Measurements from ENCODE around the gene TM7SF3. TPM values are rescaled to one million over a fixed set of nuclear protein-coding genes. Genes with fewer than 3 reads are reported as not detected.

TM7SF3 gene
- total RNA-seq, 8 experiments from 2014 or later = 26.4 to 70.4 (median 39.6) TPM

DNA sequence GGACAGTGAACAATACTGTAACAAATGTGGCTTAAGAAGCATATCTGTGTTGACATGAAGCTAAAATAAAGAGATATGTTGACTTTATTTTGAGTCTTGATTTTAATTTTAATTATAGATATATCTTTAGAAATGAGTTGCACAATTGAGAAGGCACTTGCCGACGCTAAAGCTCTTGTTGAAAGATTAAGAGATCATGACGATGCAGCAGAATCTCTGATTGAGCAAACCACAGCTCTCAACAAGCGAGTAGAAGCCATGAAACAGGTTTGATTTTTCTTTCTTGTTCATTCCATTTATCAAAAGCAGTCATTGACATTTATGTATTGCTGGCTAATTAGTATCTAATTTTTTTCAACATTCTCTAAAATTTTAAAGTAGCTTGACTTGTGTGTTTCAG lies 60.2 kb downstream of the TM7SF3 start:
- in situ Hi-C loops (cut with MboI; ENCODE audit: low pct_unique_long_range_greater_than_20kb in 2 of 9, low sequenced_read_pairs in 9 of 9, unreplicated experiment in 9 of 9) = no loop called here
- 72 to 100% (median 96%) methylated on average over 1 to 4 of the region's 4 CpGs for WGBS, 10 experiments
- no peak for ATAC-seq (replicated peaks in 6 of 8)

DNA sequence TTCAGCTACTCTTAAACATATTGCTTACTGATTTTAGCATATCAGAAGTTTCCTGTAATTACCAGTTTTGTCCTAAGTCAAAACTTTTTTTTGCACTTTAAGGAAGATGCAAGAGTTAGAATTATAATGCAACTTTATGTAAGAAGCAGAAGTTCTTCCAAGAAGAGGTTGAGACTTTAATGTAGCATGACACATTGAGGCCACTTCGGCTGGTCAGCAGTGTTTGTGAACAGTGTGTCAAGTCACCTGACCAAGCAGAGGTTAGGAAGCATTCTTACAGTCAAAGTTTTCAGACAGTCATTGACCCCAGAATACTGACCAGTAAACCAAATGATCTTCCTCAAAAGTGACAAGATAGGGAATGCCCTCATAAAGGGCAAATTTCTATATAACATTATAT lies 60.7 kb downstream of the TM7SF3 start:
- peak in 2 of 8 experiments; percentile 53 to 74 for ATAC-seq (replicated peaks in 6 of 8)
- Histone ChIP-seq H3K27ac (no peak overlapping the region), H3K4me1 (replicated peaks in 1 of 2) (no peaks in the 10 kb centered on the region), H3K4me3 (no peak overlapping the region)
- 57 to 100% (median 88%) methylated on average over 1 of the region's 1 CpG; no CpG with 5 or more reads in 3 of the 10 experiments for WGBS, 10 experiments
- in situ Hi-C loops (cut with MboI; ENCODE audit: low pct_unique_long_range_greater_than_20kb in 2 of 9, low sequenced_read_pairs in 9 of 9, unreplicated experiment in 9 of 9) = no loop called here

More for the DNA sequence above, 60.2 kb downstream of the TM7SF3 start:
- Histone ChIP-seq H3K4me3 (no peak overlapping the region), H3K27ac (no peak overlapping the region), H3K4me1 (replicated peaks in 1 of 2) (no peaks in the 10 kb centered on the region)

DNA sequence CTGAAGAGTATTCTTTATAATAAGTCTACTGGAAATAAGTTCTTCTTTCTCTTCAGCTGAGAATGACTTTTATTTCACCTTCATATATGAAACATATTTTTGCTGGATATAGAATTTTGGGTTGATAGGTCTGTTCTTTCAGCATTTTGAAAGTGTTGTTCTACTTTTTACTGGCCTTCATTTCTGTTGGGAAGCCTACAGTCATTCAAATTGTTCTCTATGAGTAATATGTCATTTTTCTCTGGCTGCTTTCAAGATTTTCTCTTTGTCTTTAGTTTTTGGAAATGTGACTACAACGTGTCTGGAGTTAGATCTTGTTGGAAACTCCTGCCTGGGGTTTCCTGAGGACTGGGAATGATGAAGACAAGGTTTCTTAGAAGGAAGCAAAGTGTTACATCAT lies 65.9 kb downstream of the TM7SF3 start:
- WGBS, 10 experiments = 86 to 100% (median 96%) methylated on average over 1 of the region's 1 CpG; no CpG with 5 or more reads in 2 of the 10 experiments
- Histone ChIP-seq H3K4me3 (no peak overlapping the region), H3K4me1 (replicated peaks in 1 of 2) (no peaks in the 10 kb centered on the region), H3K27ac (no peak overlapping the region)
- ATAC-seq (replicated peaks in 6 of 8) = no peak
- in situ Hi-C loops (cut with MboI; ENCODE audit: low pct_unique_long_range_greater_than_20kb in 2 of 9, low sequenced_read_pairs in 9 of 9, unreplicated experiment in 9 of 9) = no loop called here

DNA sequence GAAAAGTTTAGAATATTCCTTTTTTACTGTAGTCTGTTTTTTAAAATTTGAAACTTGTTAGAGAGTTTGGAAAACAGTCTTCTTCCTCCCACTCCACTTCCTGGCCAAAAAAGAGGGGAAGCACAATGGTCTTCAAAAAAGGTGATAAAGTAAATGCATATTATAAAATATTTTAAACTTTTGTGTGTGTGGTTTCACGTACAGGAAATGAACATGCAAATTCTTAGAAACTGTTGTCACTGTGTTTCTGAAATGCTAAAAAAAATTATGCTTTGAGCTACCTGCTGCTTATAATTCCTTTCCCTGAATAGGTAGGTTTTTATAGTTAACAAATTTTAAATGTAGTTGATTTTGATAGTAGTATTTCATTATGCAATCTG lies 73.0 kb downstream of the TM7SF3 start:
- Histone ChIP-seq H3K27ac (no peak overlapping the region), H3K4me1 (replicated peaks in 1 of 2) (peaks cover 4 to 9% of the 10 kb centered on the region in 2 donors), H3K4me3 (no peak overlapping the region)
- ATAC-seq (replicated peaks in 6 of 8) = no peak
- 0 to 100% (median 82%) methylated on average over 1 of the region's 1 CpG; no CpG with 5 or more reads in 1 of the 10 experiments for WGBS, 10 experiments
- in situ Hi-C loops (cut with MboI; ENCODE audit: low pct_unique_long_range_greater_than_20kb in 2 of 9, low sequenced_read_pairs in 9 of 9, unreplicated experiment in 9 of 9) = no loop called here

DNA sequence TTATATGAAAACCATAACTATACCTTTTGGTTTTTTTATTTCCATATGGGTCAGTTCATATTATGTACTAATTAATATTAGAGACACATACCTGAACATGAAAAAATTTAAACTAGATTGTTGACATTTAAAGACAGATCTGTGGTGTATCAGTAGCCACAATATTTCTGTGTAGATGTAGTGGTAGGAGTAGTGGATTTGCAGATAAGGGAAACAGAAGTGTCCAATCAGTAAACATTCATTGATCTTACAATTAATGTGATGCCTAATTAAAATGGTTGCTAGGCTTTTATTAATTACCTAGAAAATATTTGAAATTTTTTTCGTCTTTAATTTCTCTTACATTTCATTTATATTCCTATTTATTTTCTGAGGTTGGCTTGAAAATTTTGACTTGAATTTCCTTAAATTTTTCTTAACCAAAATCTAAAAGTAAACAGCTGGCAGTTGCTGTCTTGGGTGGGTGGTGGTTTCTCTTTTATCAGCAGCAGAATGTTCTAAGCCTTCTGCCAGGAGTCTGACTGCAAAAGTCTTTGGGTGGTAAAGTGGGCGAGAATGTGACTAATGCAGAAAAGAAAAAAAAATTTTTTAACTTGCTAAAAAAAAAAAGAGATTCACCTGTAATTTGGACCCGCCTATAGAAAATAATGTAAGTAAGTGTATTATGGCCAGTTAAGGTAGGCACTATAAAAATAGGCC lies 73.5 kb downstream of the TM7SF3 start:
- Histone ChIP-seq H3K4me1 (replicated peaks in 1 of 2) (peaks cover 6 to 13% of the 10 kb centered on the region in 2 donors), H3K27ac (no peak overlapping the region), H3K4me3 (no peak overlapping the region)
- in situ Hi-C loops (cut with MboI; ENCODE audit: low pct_unique_long_range_greater_than_20kb in 2 of 9, low sequenced_read_pairs in 9 of 9, unreplicated experiment in 9 of 9) = no loop called here
- 46 to 100% (median 89%) methylated on average over 2 to 3 of the region's 3 CpGs; no CpG with 5 or more reads in 1 of the 10 experiments for WGBS, 10 experiments
- no peak for ATAC-seq (replicated peaks in 6 of 8)

DNA sequence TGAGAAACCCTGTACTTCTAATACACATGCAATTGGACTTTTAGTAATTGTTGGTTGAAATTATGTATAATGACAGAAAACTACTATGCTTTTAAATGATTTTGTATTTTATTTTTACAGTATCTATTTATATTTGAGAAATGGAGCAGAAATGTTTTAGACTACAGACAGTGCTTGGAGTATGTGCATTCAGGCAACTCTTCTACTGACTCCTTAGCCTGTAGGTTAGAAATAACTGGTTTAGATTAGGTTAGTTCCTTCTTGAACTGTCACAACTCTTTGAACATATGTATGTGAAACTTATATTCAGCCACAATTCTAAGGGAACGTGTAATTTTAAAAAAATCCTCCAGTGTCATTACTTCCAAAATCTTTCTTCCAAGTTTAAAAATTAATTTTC lies 74.2 kb downstream of the TM7SF3 start:
- Histone ChIP-seq H3K27ac (no peak overlapping the region), H3K4me1 (replicated peaks in 1 of 2) (peaks cover 6 to 13% of the 10 kb centered on the region in 2 donors), H3K4me3 (peak overlapping the region; percentile 55 to 83 (median 74))
- WGBS, 10 experiments = 0 to 71% (median 13%) methylated on average over 1 of the region's 1 CpG; no CpG with 5 or more reads in 1 of the 10 experiments
- ATAC-seq (replicated peaks in 6 of 8) = no peak
- in situ Hi-C loops (cut with MboI; ENCODE audit: low pct_unique_long_range_greater_than_20kb in 2 of 9, low sequenced_read_pairs in 9 of 9, unreplicated experiment in 9 of 9) = no loop called here

DNA sequence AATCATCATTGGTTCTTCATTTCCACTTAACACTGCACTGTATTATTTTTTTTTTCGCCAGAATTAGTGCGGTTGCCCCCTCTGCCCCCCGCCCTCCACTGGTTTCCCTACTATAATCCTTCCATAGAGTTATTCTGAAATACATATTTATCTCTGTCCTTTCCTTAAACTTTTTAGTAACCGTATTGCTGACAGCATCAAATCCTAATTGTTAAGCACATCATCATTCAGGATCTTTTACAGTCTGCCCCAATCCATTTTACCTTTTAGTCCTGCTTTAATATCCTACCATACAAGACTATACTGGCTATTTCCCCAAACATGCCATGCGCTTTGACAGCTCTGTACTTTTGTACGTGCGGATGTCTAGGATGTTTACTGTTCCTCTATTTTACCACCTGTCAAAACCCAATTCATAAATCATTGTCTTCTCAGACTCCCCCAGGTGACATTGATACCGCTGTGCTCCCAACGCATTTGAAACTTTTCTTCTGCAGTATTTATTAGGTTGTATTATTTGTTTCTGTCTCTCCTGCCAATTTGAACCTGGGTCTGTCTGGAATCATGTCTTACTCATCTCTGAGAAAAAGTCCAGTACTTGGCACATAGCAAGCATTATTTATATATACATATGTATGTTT lies 74.9 kb downstream of the TM7SF3 start:
- peak overlapping the region; percentile 55 to 83 (median 74) for H3K4me3 ChIP-seq
- ATAC-seq (replicated peaks in 6 of 8) = no peak
- in situ Hi-C loops (cut with MboI; ENCODE audit: low pct_unique_long_range_greater_than_20kb in 2 of 9, low sequenced_read_pairs in 9 of 9, unreplicated experiment in 9 of 9) = no loop called here
- peaks cover 6 to 13% of the 10 kb centered on the region in 2 donors for H3K4me1 ChIP-seq (replicated peaks in 1 of 2)
- WGBS, 10 experiments = 0 to 26% (median 10%) methylated on average over 4 to 9 of the region's 9 CpGs
- peak overlapping the region in 1 of 2 donors; percentile 98 for H3K27ac ChIP-seq

DNA sequence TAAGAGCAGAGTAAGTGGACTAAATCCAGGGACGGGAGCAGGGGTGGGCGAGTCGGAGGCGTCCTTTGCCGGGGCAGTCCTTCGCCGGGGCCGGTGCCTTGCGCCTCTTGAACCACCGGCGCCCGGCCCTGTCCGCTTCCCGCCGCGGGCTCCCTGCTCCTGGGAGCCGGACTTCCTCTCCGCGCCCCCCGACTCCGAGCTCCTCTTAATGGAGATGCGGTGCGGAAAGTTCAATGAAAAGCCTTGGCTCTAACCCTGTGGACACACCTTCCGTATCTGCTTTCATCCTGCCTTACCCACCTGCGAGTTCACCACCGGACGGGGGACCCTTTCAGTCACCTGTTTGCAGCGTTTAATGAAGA lies 75.5 kb downstream of the TM7SF3 start:
- WGBS, 10 experiments = 0% methylated on average over 1 to 6 of the region's 28 CpGs; no CpG with 5 or more reads in 4 of the 10 experiments
- peak; percentile 17 to 42 (median 34) for ATAC-seq (replicated peaks in 6 of 8)
- H3K27ac ChIP-seq = peak overlapping the region; percentile 98 to 99
- H3K4me1 ChIP-seq (replicated peaks in 1 of 2) = peaks cover 6 to 13% of the 10 kb centered on the region in 2 donors
- peak overlapping the region; percentile 55 to 83 (median 74) for H3K4me3 ChIP-seq
- in situ Hi-C loops (cut with MboI; ENCODE audit: low pct_unique_long_range_greater_than_20kb in 2 of 9, low sequenced_read_pairs in 9 of 9, unreplicated experiment in 9 of 9) = no loop called here

DNA sequence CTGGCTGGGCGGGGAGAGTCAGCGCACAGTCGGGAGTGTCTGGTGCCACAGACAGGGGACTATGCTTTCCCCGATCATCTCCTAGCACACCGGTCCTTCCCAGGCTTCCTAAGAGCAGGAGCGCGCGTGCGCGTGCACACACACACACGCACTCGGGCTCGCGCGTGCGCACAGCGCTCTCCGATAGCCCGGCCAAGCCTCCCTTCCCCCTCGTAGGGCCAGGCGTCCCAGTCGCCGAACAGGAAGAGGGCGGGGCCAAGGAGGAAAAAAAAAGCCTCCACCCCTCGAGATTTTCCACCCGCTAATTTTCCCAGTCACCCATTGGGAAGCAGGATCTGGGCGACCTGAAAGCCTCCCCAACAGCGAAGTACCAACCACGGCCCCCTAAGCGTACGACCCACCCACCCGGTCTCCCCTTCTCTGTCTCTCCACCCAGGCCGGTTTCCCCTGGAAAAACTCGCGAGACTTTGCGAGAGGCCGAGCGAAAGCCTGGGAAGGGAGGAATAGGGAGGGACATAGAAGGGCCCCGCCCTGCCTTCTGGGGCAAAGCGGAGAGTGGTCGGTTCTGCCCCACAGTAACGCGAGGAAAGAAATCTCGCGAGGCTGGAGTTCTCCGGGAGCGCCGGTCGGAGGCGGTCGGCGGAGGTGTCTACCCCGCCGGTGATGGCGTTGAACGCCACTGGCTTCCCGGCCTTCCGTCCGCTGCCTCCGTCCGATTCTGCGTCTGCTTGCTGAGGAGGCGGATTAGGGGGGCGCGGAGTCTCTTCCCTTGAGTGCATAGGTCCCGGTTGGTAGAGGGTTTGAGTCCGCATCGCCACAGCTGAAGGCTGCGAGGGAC lies 76.1 kb downstream of the TM7SF3 start, which contains the start of the genes FGFR1OP2 and INTS13:
Gene FGFR1OP2, plus strand, starts transcription at position 608 of the 838 bp plus-strand sequence. CDS start 15,689 bp downstream, outside the sequence.
Gene INTS13, minus strand, starts transcription at position 119 of the 838 bp plus-strand sequence. CDS start 1,178 bp downstream, outside the sequence.
- WGBS, 10 experiments = 0 to 5% (median 0%) methylated on average over 1 to 16 of the region's 69 CpGs; no CpG with 5 or more reads in 3 of the 10 experiments
- peaks cover 9 to 13% of the 10 kb centered on the region in 2 donors for H3K4me1 ChIP-seq (replicated peaks in 1 of 2)
- in situ Hi-C loops (cut with MboI; ENCODE audit: low pct_unique_long_range_greater_than_20kb in 2 of 9, low sequenced_read_pairs in 9 of 9, unreplicated experiment in 9 of 9) = no loop called here
- peak within 1 kb of the TSS; percentile 55 to 83 (median 74) for H3K4me3 ChIP-seq
- ATAC-seq (replicated peaks in 6 of 8) = peak; percentile 90 to 95 (median 94)
- peak within 1 kb of the TSS; percentile 98 to 99 for H3K27ac ChIP-seq

DNA sequence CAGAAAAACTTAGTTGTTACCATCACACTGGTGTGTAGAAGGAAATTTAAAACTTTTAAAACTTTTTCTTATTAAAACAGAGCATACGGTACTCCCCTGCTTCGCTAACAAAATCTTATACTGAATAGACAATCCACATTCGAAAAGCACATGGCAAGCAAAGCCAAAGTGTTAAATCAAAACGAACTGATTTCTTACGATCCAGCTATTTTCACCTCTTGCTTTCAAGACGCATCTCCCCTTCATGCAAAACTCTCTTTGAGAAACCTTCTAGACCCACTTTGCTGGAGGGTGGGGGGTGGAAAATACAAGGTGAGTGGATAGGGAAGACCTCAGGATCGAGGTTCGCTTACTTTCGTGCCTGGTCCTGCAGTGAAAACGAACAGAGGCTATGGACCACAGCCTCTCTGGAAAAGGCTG lies 76.7 kb downstream of the TM7SF3 start:
- 0 to 3% (median 0%) methylated on average over 1 to 8 of the region's 10 CpGs; no CpG with 5 or more reads in 2 of the 10 experiments for WGBS, 10 experiments
- Histone ChIP-seq H3K4me1 (replicated peaks in 1 of 2) (peaks cover 9 to 13% of the 10 kb centered on the region in 2 donors), H3K4me3 (peak overlapping the region; percentile 55 to 83 (median 74)), H3K27ac (peak overlapping the region; percentile 98 to 99)
- in situ Hi-C loops (cut with MboI; ENCODE audit: low pct_unique_long_range_greater_than_20kb in 2 of 9, low sequenced_read_pairs in 9 of 9, unreplicated experiment in 9 of 9) = no loop called here
- no peak for ATAC-seq (replicated peaks in 6 of 8)

DNA sequence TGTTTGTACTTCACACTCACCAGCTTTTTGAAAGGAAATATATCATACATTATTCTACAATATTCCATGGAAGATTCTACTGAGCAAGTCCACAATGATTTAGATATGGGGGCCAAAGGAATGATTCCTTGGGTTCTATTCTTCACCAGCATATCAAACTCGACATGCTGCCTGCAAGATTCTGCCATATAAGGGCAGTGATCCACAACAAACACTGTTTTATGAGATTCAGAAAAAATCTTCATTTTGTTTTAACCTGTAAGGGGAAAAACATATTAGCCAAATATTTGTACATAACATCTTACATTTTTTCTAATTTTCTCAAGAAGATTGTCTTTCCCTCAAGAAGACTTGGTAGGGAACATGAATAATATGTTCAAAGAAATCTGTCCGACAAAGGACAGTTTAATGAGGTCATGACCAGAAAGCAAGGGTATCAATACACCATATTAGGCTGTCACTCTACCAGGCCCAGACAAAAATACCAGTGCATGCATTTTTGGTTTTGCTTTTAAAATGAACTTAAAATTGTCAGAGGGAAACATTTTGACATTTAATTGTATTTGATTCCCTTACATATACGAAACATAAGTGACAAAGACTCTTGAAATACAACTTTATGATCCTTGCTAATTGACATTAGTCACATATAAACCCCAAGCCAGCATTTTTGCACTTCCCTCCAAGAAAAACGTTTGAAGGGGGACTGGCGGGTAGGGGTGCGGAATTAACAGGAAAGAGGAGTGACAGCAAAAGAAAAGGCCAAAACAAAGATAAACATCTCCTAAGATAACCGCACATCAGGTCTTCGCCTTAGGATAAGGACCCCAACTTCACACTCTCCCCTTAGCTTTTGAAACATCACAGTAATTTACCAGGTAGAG lies 77.4 kb downstream of the TM7SF3 start:
- no peak for ATAC-seq (replicated peaks in 6 of 8)
- in situ Hi-C loops (cut with MboI; ENCODE audit: low pct_unique_long_range_greater_than_20kb in 2 of 9, low sequenced_read_pairs in 9 of 9, unreplicated experiment in 9 of 9) = no loop called here
- Histone ChIP-seq H3K4me3 (peak overlapping the region; percentile 55 to 83 (median 74)), H3K4me1 (replicated peaks in 1 of 2) (peaks cover 9 to 13% of the 10 kb centered on the region in 2 donors), H3K27ac (no peak overlapping the region)
- 0 to 7% (median 3%) methylated on average over 3 to 8 of the region's 8 CpGs for WGBS, 10 experiments
